Measurements from ENCODE around the gene TNIP1.

DNA sequence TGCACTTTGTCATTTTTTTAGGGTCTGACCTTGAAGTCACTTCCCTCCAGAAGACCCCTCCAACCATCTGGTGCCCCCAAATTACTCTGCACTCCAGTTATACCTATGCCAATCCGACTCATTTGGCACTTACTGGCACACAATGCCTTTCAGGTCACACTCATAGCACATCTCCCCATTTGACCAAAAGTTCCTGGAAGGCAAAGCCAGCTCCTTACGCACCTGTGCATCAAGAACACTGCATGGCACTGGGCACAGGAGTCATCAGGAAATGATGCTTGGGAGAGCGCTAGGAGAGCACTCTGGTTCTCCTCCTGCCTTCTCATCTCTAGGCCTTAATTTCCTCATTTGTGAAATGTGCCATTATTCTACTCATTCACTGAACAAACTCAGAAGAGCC, 2.9 kb downstream of the TNIP1 start:
- TF ChIP-seq POLR2A (IDR thresholded peaks at IDR 0.05) (no peak), POLR2AphosphoS5 (IDR thresholded peaks at IDR 0.05) (no peak)
- TF ChIP-seq, protein P1, sequence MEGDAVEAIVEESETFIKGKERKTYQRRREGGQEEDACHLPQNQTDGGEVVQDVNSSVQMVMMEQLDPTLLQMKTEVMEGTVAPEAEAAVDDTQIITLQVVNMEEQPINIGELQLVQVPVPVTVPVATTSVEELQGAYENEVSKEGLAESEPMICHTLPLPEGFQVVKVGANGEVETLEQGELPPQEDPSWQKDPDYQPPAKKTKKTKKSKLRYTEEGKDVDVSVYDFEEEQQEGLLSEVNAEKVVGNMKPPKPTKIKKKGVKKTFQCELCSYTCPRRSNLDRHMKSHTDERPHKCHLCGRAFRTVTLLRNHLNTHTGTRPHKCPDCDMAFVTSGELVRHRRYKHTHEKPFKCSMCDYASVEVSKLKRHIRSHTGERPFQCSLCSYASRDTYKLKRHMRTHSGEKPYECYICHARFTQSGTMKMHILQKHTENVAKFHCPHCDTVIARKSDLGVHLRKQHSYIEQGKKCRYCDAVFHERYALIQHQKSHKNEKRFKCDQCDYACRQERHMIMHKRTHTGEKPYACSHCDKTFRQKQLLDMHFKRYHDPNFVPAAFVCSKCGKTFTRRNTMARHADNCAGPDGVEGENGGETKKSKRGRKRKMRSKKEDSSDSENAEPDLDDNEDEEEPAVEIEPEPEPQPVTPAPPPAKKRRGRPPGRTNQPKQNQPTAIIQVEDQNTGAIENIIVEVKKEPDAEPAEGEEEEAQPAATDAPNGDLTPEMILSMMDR (IDR thresholded peaks at IDR 0.05 in 8 of 11, conservative IDR thresholded peaks at IDR 0.05 in 3 of 11), result no peak

Measured in spleen (tissue), 7 donors.